Muscle of arm (tissue), 12 donors: ENCODE results near the gene NUCKS1. TPM values are rescaled to one million over a fixed set of nuclear protein-coding genes. Genes with fewer than 3 reads are reported as not detected.
"Not testable (repeated sequence)": the region's sequence is repeated elsewhere in the genome, so short reads cannot be mapped to it uniquely, and the experiment has no call there.

Experiments
- DNase-seq: peaks from one replicate; pipeline ENCODE4 v3.0.0-alpha.2; 2013
- polyA plus RNA-seq, 12 donors: library from polyadenylated mRNA; unstranded; fragments of 120-200 nt; gene quantifications; one replicate each; pipeline ENCODE4 v1.2.1, GENCODE V29; 2013; ENCODE audit not compliant: insufficient read length in 12 of 12

The NUCKS1 gene
- polyA plus RNA-seq, 12 donors: 224 to 894 (median 248) TPM

GRCh38 chr1:205741681-205742080 is 8.3 kb downstream of the NUCKS1 start:
- DNase-seq: no peak

- DNase-seq: no peak
Measured at GRCh38 chr1:205739348-205740160, 10.4 kb downstream of the NUCKS1 start.

DNA sequence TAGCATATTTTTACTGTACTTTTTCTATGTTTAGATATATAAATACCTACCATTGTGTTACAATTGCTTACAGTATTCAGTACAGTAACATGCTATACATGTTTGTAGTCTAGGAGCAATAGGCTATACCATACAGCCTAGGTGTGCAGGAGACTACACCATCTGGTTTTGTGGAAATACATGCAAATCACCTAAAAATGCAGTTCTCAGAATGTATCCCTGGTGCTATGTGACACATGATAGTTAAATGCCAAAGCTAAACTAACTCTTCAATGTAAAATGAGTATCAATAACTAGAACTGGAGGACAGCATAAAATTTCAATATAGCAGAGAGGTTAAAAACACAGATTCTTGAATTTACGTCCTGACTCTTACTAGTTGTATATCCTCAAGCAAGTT is 14.8 kb downstream of the NUCKS1 start:
- no peak for DNase-seq

- no peak for DNase-seq
Measured at GRCh38 chr1:205733438-205734175, 16.4 kb downstream of the NUCKS1 start.

DNA sequence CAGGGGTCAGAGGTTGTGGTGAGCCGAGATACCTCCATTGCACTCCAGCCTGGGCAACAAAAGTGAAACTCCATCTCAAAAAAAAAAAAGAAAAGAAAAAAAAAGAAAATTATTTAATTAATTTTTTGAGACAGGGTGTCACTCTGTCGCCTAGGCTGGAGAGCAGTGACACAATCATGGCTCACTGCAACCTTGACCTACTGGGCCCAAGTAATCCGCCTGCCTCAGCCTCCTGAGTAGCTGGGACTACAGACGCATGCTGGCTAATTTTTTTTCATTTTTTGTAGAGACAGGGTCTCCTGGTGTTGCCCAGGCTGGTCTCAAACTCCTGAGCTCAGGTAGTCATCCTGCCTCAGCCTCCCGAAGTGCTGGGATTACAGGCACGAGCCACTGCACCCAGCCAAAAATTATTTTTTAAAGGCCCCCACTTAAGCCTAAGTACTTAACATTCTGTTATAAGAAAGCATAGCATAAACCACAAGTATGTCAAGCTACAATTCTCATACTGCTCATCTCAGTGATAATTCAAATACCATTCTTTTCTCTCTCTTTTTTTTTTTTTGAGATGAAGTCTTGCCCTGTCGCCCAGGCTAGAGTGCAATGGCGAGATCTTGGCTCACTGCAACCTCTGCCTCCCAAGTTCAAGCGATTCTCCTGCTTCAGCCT is 19.9 kb downstream of the NUCKS1 start:
- no peak for DNase-seq

- no peak for DNase-seq
Measured at GRCh38 chr1:205726619-205727125, 23.3 kb downstream of the NUCKS1 start.

- no peak for DNase-seq
Measured at GRCh38 chr1:205725514-205725913, 24.5 kb downstream of the NUCKS1 start.

GRCh38 chr1:205720740-205721139 is 29.2 kb downstream of the NUCKS1 start:
- DNase-seq: not testable (repeated sequence)

DNA sequence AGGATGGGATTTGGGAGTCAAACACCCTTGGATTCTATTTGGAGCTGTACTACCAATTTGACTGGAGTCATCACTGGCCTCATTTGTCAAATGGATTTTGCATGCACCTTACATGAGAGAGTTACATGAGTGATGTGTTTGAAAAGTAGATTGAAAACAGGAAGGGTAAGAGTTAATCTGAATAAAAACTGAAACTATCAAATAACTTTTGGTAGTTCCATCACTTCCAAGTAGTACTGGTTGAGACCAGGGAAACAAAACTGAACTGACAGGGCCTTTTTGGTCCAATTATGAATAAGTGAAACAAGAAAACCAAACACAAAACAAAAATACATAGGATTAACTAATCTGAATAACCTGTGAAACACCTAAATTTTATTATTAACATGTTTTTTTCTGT is 30.2 kb downstream of the NUCKS1 start:
- no peak for DNase-seq

DNA sequence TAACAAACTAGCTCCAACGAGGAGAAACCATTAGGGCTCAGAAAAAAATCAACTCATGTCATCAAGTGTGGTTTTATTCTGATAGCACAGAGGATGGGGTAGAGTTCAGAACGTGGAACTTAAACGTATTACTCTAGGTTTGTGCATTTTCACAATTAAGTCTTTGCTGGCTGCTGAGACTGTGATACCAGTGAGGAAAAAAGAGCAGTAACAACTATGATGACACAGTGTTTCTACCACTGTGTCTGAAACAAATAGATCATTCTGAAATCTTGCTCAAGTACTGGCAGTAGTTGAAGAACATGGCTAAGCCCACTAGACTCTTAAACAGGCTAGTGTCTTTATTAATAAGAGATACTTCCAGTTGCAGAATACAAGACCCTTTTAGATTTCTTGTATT is 31.0 kb downstream of the NUCKS1 start:
- no peak for DNase-seq

GRCh38 chr1:205716371-205717132 is 33.4 kb downstream of the NUCKS1 start:
- no peak for DNase-seq

DNA sequence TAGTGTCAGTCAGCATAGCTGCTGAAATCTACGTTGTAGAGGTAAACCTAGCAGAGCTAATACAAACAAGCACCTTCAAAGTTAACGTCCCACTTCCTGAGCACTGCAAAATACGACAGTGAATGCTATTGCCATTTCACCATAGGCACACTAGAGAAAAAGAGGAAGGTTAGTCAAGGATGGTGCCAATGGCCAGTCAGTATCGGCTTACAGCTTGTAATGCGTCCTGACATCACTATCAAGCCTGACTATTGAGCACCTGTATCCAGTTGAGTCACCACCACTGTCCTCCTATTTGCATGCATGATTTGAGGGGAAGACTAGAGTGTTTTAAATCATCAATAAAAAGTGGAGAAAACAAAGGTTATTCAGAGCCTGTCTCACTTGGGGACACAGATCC is 34.4 kb downstream of the NUCKS1 start:
- no peak for DNase-seq

DNA sequence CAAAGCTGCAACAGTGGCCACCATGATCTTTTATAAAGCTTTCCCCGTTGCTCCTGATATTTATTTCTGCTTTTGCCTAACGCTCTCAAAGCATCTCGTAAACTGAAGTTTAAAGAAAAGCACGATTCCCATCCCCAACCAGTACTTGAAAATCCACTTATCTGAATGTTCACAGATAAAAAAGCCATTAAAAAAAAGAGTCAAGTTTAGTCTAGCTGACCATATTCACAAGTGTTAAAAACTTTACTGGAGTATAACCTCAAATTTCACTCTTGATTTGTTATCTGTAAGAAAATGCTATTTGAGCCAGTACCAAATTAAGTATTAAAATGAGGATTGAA is 35.1 kb downstream of the NUCKS1 start:
- DNase-seq: no peak

- DNase-seq: no peak
Measured at GRCh38 chr1:205714190-205714905, 35.6 kb downstream of the NUCKS1 start.

GRCh38 chr1:205711105-205712048 is 38.6 kb downstream of the NUCKS1 start:
- DNase-seq: peak; percentile 80

GRCh38 chr1:205710201-205711062 is 39.5 kb downstream of the NUCKS1 start:
- no peak for DNase-seq

GRCh38 chr1:205709640-205710039 is 40.3 kb downstream of the NUCKS1 start:
- no peak for DNase-seq

GRCh38 chr1:205709059-205709398 is 41.0 kb downstream of the NUCKS1 start:
- DNase-seq: no peak
